Suprapubic skin (tissue), 4 donors: Measurements from ENCODE around the gene SMG6.

Source experiments
- EP300 ChIP-seq: sonication (generic); formaldehyde crosslinking; IDR thresholded peaks from one replicate; pipeline ENCODE4 v1.6.1; 2017; ENCODE audit warnings: antibody characterized with exemption
- POLR2A ChIP-seq, 2 donors: fragments of 450-650 bp; IDR thresholded peaks; one replicate each; pipeline ENCODE4 v1.6.1; 2017; ENCODE audit warnings: antibody characterized with exemption in 2 of 2, mild to moderate bottlenecking in 2 of 2, moderate library complexity in 2 of 2
- POLR2AphosphoS5 ChIP-seq, 3 donors: sonication (generic); formaldehyde crosslinking; IDR thresholded peaks; one replicate each; pipeline ENCODE4 v1.6.1; 2017; ENCODE audit warnings: antibody characterized with exemption in 3 of 3
- TF ChIP-seq, protein P1 (sequence below), 2 donors: fragments of 200-600 bp in 1 of 2; fragments of 450-650 bp in 1 of 2; sonication (generic) in 1 of 2; IDR thresholded peaks; one replicate each; pipeline ENCODE4 v1.5.1; 2016 to 2019; ENCODE audit warnings: antibody characterized with exemption in 2 of 2, mild to moderate bottlenecking in 1 of 2, moderate library complexity in 1 of 2

DNA sequence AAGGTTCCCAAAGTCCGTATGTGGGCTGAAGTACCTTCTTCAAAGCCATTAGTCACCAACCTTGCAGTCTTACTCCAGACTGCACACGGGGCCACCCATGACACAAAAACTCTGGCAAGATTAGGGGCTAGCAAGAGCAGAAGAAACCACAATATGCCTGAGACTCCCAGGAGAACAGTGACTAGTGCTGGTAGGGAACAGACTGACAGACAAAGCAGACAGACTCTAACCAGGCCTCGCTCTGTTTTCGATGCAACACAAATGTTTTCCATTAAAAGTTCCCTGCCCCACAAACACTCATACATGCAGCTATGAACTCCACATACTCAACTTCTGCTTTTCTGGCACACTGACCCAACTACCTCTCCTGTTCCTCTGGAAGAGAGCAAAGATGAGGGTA is 146.5 kb downstream of the SMG6 start:
- TF ChIP-seq, protein P1, sequence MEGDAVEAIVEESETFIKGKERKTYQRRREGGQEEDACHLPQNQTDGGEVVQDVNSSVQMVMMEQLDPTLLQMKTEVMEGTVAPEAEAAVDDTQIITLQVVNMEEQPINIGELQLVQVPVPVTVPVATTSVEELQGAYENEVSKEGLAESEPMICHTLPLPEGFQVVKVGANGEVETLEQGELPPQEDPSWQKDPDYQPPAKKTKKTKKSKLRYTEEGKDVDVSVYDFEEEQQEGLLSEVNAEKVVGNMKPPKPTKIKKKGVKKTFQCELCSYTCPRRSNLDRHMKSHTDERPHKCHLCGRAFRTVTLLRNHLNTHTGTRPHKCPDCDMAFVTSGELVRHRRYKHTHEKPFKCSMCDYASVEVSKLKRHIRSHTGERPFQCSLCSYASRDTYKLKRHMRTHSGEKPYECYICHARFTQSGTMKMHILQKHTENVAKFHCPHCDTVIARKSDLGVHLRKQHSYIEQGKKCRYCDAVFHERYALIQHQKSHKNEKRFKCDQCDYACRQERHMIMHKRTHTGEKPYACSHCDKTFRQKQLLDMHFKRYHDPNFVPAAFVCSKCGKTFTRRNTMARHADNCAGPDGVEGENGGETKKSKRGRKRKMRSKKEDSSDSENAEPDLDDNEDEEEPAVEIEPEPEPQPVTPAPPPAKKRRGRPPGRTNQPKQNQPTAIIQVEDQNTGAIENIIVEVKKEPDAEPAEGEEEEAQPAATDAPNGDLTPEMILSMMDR (IDR thresholded peaks at IDR 0.05) = no peak
- TF ChIP-seq POLR2A (IDR thresholded peaks at IDR 0.05) (no peak), POLR2AphosphoS5 (IDR thresholded peaks at IDR 0.05) (no peak), EP300 (no peak)
